Activated T-cell treated with anti-CD3 and anti-CD28 coated beads, Interleukin-2, amount 50 U/mL, for 4 hours (primary cell): ENCODE data around the gene BACE2. TPM values are rescaled to one million over a fixed set of nuclear protein-coding genes. Genes with fewer than 3 reads are reported as not detected.
"Not testable (repeated sequence)": the region's sequence is repeated elsewhere in the genome, so short reads cannot be mapped to it uniquely, and the experiment has no call there.

Source experiments
- ATAC-seq, 2 donors: fragments of 200-7000 bp; cut with Tn5 transposase; one replicate each; pipeline ENCODE4 v1.10.0; 2021
- DNase-seq: peaks from one replicate; pipeline ENCODE4 v3.0.0-alpha.2; 2020
- H3K27me3 Mint-ChIP-seq: one replicate; pipeline ENCODE4 v1.8.0; 2021; ENCODE audit warnings: low read depth, mixed read lengths
- H3K36me3 Mint-ChIP-seq: one replicate; pipeline ENCODE4 v1.8.0; 2022; ENCODE audit warnings: mixed read lengths; ENCODE audit not compliant: insufficient read depth
- H3K4me1 Mint-ChIP-seq: one replicate; pipeline ENCODE4 v1.8.0; 2021; ENCODE audit warnings: low read depth, mixed read lengths
- H3K4me3 Mint-ChIP-seq: one replicate; pipeline ENCODE4 v1.8.0; 2021; ENCODE audit warnings: mild to moderate bottlenecking, moderate library complexity, mixed read lengths
- H3K9me3 Mint-ChIP-seq: one replicate; pipeline ENCODE4 v1.8.0; 2021; ENCODE audit warnings: mixed read lengths
- total RNA-seq, 3 donors: library from RNA; stranded (reverse); gene quantifications; one replicate each; pipeline ENCODE4 v1.2.1, GENCODE V29; 2021

BACE2 gene
- total RNA-seq, 3 donors from 2014 or later = 0.32 to 0.53 (median 0.38) TPM

GRCh38 chr21:41294548-41295231, 126.7 kb downstream of the BACE2 start:
- Mint-ChIP-seq H3K27me3 (peaks cover 36% of the 10 kb centered on the region), H3K36me3 (no peaks in the 10 kb centered on the region), H3K4me3 (no peak overlapping the region), H3K9me3 (no peaks in the 10 kb centered on the region), H3K4me1 (peaks cover 7% of the 10 kb centered on the region)
- DNase-seq (no peak), ATAC-seq (no peak)

GRCh38 chr21:41295721-41296254, 127.8 kb downstream of the BACE2 start:
- H3K4me3 Mint-ChIP-seq = no peak overlapping the region
- peaks cover 7% of the 10 kb centered on the region for H3K4me1 Mint-ChIP-seq
- peaks cover 36% of the 10 kb centered on the region for H3K27me3 Mint-ChIP-seq
- DNase-seq (no peak), ATAC-seq (no peak)
- H3K36me3 Mint-ChIP-seq = no peaks in the 10 kb centered on the region
- H3K9me3 Mint-ChIP-seq = no peaks in the 10 kb centered on the region

GRCh38 chr21:41302976-41303375, 135.0 kb downstream of the BACE2 start:
- Mint-ChIP-seq H3K36me3 (no peaks in the 10 kb centered on the region), H3K27me3 (peaks cover 4% of the 10 kb centered on the region), H3K9me3 (no peaks in the 10 kb centered on the region), H3K4me3 (no peak overlapping the region), H3K4me1 (no peaks in the 10 kb centered on the region)
- DNase-seq (no peak), ATAC-seq (no peak)

GRCh38 chr21:41304068-41304720, 136.2 kb downstream of the BACE2 start:
- H3K4me3 Mint-ChIP-seq = no peak overlapping the region
- ATAC-seq (no peak), DNase-seq (no peak)
- peaks cover 4% of the 10 kb centered on the region for H3K27me3 Mint-ChIP-seq
- no peaks in the 10 kb centered on the region for H3K36me3 Mint-ChIP-seq
- no peaks in the 10 kb centered on the region for H3K9me3 Mint-ChIP-seq
- H3K4me1 Mint-ChIP-seq = no peaks in the 10 kb centered on the region

GRCh38 chr21:41307219-41307618, 139.3 kb downstream of the BACE2 start:
- Mint-ChIP-seq H3K27me3 (peaks cover 6% of the 10 kb centered on the region), H3K36me3 (no peaks in the 10 kb centered on the region), H3K4me1 (no peaks in the 10 kb centered on the region), H3K4me3 (no peak overlapping the region), H3K9me3 (no peaks in the 10 kb centered on the region)
- no peak for ATAC-seq
- DNase-seq = no peak

GRCh38 chr21:41313285-41314164, 145.6 kb downstream of the BACE2 start:
- H3K27me3 Mint-ChIP-seq = peaks cover 33% of the 10 kb centered on the region
- ATAC-seq, H3K4me3 Mint-ChIP-seq, H3K36me3 Mint-ChIP-seq, H3K9me3 Mint-ChIP-seq, DNase-seq, H3K4me1 Mint-ChIP-seq: not testable (repeated sequence)

GRCh38 chr21:41315726-41316125, 147.8 kb downstream of the BACE2 start:
- H3K4me3 Mint-ChIP-seq = no peak overlapping the region
- no peak for DNase-seq
- ATAC-seq = no peak
- no peaks in the 10 kb centered on the region for H3K36me3 Mint-ChIP-seq
- H3K27me3 Mint-ChIP-seq = peaks cover 41% of the 10 kb centered on the region
- H3K9me3 Mint-ChIP-seq = no peaks in the 10 kb centered on the region
- H3K4me1 Mint-ChIP-seq = peaks cover 3% of the 10 kb centered on the region

- peak in 1 of 2 donors; percentile 39 for ATAC-seq
- peaks cover 4% of the 10 kb centered on the region for H3K4me1 Mint-ChIP-seq
- H3K36me3 Mint-ChIP-seq = no peaks in the 10 kb centered on the region
- H3K4me3 Mint-ChIP-seq = no peak within 1 kb of the TSS
- H3K27me3 Mint-ChIP-seq = peaks cover 45% of the 10 kb centered on the region
- DNase-seq = no peak
- H3K9me3 Mint-ChIP-seq = no peaks in the 10 kb centered on the region
Observed at GRCh38 chr21:41316200-41317062, 148.5 kb downstream of the BACE2 start, which contains the start of gene FAM3B. Gene FAM3B (plus strand): TSS chr21:41316801. CDS start chr21:41316880, 79 bp downstream.

GRCh38 chr21:41317063-41317392, 149.1 kb downstream of the BACE2 start:
- no peak overlapping the region for H3K4me3 Mint-ChIP-seq
- H3K9me3 Mint-ChIP-seq = no peaks in the 10 kb centered on the region
- peaks cover 4% of the 10 kb centered on the region for H3K4me1 Mint-ChIP-seq
- peaks cover 45% of the 10 kb centered on the region for H3K27me3 Mint-ChIP-seq
- no peak for ATAC-seq
- no peaks in the 10 kb centered on the region for H3K36me3 Mint-ChIP-seq
- no peak for DNase-seq

- Mint-ChIP-seq H3K9me3 (no peaks in the 10 kb centered on the region), H3K27me3 (peaks cover 45% of the 10 kb centered on the region), H3K36me3 (no peaks in the 10 kb centered on the region)
Observed at GRCh38 chr21:41317458-41317857, 149.5 kb downstream of the BACE2 start.

GRCh38 chr21:41318218-41318617, 150.3 kb downstream of the BACE2 start:
- Mint-ChIP-seq H3K36me3 (no peaks in the 10 kb centered on the region), H3K9me3 (no peaks in the 10 kb centered on the region), H3K27me3 (peaks cover 45% of the 10 kb centered on the region), H3K4me1 (peaks cover 4% of the 10 kb centered on the region), H3K4me3 (no peak overlapping the region)
- no peak for DNase-seq
- no peak for ATAC-seq

More at GRCh38 chr21:41317458-41317857, 149.5 kb downstream of the BACE2 start:
- H3K4me3 Mint-ChIP-seq = no peak overlapping the region
- H3K4me1 Mint-ChIP-seq = peaks cover 4% of the 10 kb centered on the region
- DNase-seq = no peak
- ATAC-seq = no peak

- no peaks in the 10 kb centered on the region for H3K9me3 Mint-ChIP-seq
- H3K27me3 Mint-ChIP-seq = peaks cover 45% of the 10 kb centered on the region
- no peaks in the 10 kb centered on the region for H3K36me3 Mint-ChIP-seq
- ATAC-seq = no peak
- no peak overlapping the region for H3K4me3 Mint-ChIP-seq
- H3K4me1 Mint-ChIP-seq = peaks cover 4% of the 10 kb centered on the region
- no peak for DNase-seq
Observed at GRCh38 chr21:41319273-41319672, 151.3 kb downstream of the BACE2 start.

- Mint-ChIP-seq H3K36me3 (no peaks in the 10 kb centered on the region), H3K4me1 (peaks cover 4% of the 10 kb centered on the region), H3K27me3 (peaks cover 29% of the 10 kb centered on the region), H3K9me3 (no peaks in the 10 kb centered on the region), H3K4me3 (no peak overlapping the region)
- DNase-seq = no peak
- ATAC-seq = peak; percentile 56 to 59
Observed at GRCh38 chr21:41321211-41321907, 153.4 kb downstream of the BACE2 start.
